CD14-positive monocyte (primary cell): ENCODE data around the gene SPART. TPM values are rescaled to one million over a fixed set of nuclear protein-coding genes. Genes with fewer than 3 reads are reported as not detected.

ENCODE experiments used
- DNase-seq, 3 donors: peaks; one replicate each; pipeline ENCODE4 v3.0.0-alpha.2; 2011 to 2022
- H2AFZ ChIP-seq: 2 replicates; pipeline ENCODE4 v1.6.0; 2012; ENCODE audit warnings: mild to moderate bottlenecking, low read depth, low read length, inconsistent platforms; ENCODE audit not compliant: insufficient read depth, poor library complexity, severe bottlenecking
- H3K27ac ChIP-seq, 2 donors: 1 replicate in 1 of 2; 2 replicates in 1 of 2; pipeline ENCODE4 v1.5.1; 2012 to 2013; ENCODE audit warnings: low read length in 2 of 2, control low read depth in 1 of 2, inconsistent platforms in 1 of 2, low read depth in 1 of 2, mild to moderate bottlenecking in 1 of 2
- H3K27me3 ChIP-seq, 2 donors: one replicate each; pipeline versions ENCODE4 v1.6.0 to v1.6.1; 2011 to 2013; ENCODE audit warnings: low read length in 2 of 2; ENCODE audit not compliant: control insufficient read depth in 2 of 2, insufficient read depth in 2 of 2
- H3K36me3 ChIP-seq, 2 donors: replicated peaks in 1 of 2; 1 replicate in 1 of 2; 2 replicates in 1 of 2; pipeline versions ENCODE4 v1.5.1 to v1.6.1; 2012 to 2013; ENCODE audit warnings: low read length in 2 of 2, control low read depth in 1 of 2, inconsistent platforms in 1 of 2, mild to moderate bottlenecking in 1 of 2; ENCODE audit not compliant: insufficient read depth in 2 of 2, control insufficient read depth in 1 of 2
- H3K4me1 ChIP-seq, 2 donors: 1 replicate in 1 of 2; 2 replicates in 1 of 2; pipeline versions ENCODE4 v1.5.1 to v1.6.1; 2012 to 2013; ENCODE audit warnings: low read length in 2 of 2, control low read depth in 1 of 2, inconsistent platforms in 1 of 2, mild to moderate bottlenecking in 1 of 2, moderate library complexity in 1 of 2; ENCODE audit not compliant: insufficient read depth in 2 of 2, control insufficient read depth in 1 of 2
- H3K4me2 ChIP-seq: replicated peaks from 2 replicates; pipeline ENCODE3; 2012; ENCODE audit warnings: low read length, moderate library complexity, mild to moderate bottlenecking; ENCODE audit not compliant: poor library complexity, severe bottlenecking; ENCODE audit errors: extremely low read depth
- H3K4me3 ChIP-seq, 3 experiments: fragments of 200-600 bp in 1 of 3; sonication (generic) in 1 of 3; replicated peaks in 1 of 3; 1 replicate in 2 of 3; 2 replicates in 1 of 3; pipeline ENCODE4 v1.5.1; 2011 to 2013; ENCODE audit warnings: low read length in 3 of 3, mild to moderate bottlenecking in 3 of 3, control low read depth in 2 of 3, low read depth in 2 of 3, inconsistent platforms in 1 of 3, moderate library complexity in 1 of 3
- H3K79me2 ChIP-seq: 2 replicates; pipeline ENCODE4 v1.6.0; 2012; ENCODE audit warnings: mild to moderate bottlenecking, control low read depth, inconsistent platforms, low read length, moderate library complexity; ENCODE audit not compliant: insufficient read depth
- H3K9ac ChIP-seq: 2 replicates; pipeline ENCODE4 v1.6.0; 2017; ENCODE audit warnings: low read length, mild to moderate bottlenecking; ENCODE audit not compliant: insufficient read depth, poor library complexity, severe bottlenecking
- H3K9me3 ChIP-seq, 2 donors: replicated peaks in 1 of 2; 1 replicate in 1 of 2; 2 replicates in 1 of 2; pipeline versions ENCODE4 v1.5.1 to v1.6.1; 2012 to 2013; ENCODE audit warnings: low read length in 2 of 2, control low read depth in 1 of 2; ENCODE audit not compliant: control insufficient read depth in 1 of 2, insufficient read depth in 1 of 2
- H4K20me1 ChIP-seq: 2 replicates; pipeline ENCODE4 v1.6.0; 2012; ENCODE audit warnings: mild to moderate bottlenecking, low read length, control low read depth, moderate library complexity; ENCODE audit not compliant: insufficient read depth
- H3K27ac Mint-ChIP-seq, 7 donors: one replicate each; pipeline ENCODE4 v1.8.0; 2020; ENCODE audit warnings: mild to moderate bottlenecking in 7 of 7, mixed read lengths in 7 of 7, moderate library complexity in 6 of 7, inconsistent platforms in 2 of 7
- H3K27me3 Mint-ChIP-seq, 3 donors: one replicate each; pipeline ENCODE4 v1.8.0; 2021 to 2022; ENCODE audit warnings: low read depth in 3 of 3, mild to moderate bottlenecking in 3 of 3, mixed read lengths in 3 of 3, moderate library complexity in 3 of 3, inconsistent platforms in 1 of 3
- H3K36me3 Mint-ChIP-seq, 2 donors: one replicate each; pipeline ENCODE4 v1.8.0; 2020; ENCODE audit warnings: mixed read lengths in 2 of 2, inconsistent platforms in 1 of 2, mild to moderate bottlenecking in 1 of 2
- H3K4me1 Mint-ChIP-seq: one replicate; pipeline ENCODE4 v1.8.0; 2020; ENCODE audit warnings: mild to moderate bottlenecking, mixed read lengths
- H3K4me3 Mint-ChIP-seq, 2 donors: one replicate each; pipeline ENCODE4 v1.8.0; 2020; ENCODE audit warnings: mild to moderate bottlenecking in 2 of 2, mixed read lengths in 2 of 2, moderate library complexity in 1 of 2
- H3K9me3 Mint-ChIP-seq, 7 donors: one replicate each; pipeline ENCODE4 v1.8.0; 2020 to 2022; ENCODE audit warnings: mixed read lengths in 7 of 7, mild to moderate bottlenecking in 6 of 7, moderate library complexity in 6 of 7, inconsistent platforms in 2 of 7
- WGBS: methylation state at CpG from one replicate; pipeline ENCODE4 v1.1.5; 2013; ENCODE audit warnings: missing lambda C conversion rate; ENCODE audit not compliant: insufficient coverage; 5-methylcytosine and 5-hydroxymethylcytosine counted together
- intact Hi-C, 2 donors: fragments of 100-400 bp; cut with micrococcal nuclease; formaldehyde crosslinking; loops; one replicate each; pipeline versions ENCODE4 v1.15.0 to v1.15.1; 2023
- polyA plus RNA-seq, 3 donors: library from polyadenylated mRNA; depleted of rRNA in 1 of 3; unstranded in 2 of 3; stranded (reverse) in 1 of 3; fragments of 300-500 nt in 2 of 3; fragments of >200 nt in 1 of 3; fragmentation: Illumina TruSeq in 2 of 3; gene quantifications; 1 replicate in 2 of 3; 2 replicates in 1 of 3; pipeline ENCODE4 v1.2.3, GENCODE V29; 2012 to 2021
- TF ChIP-seq, protein P1 (sequence below): fragments of 200-600 bp; IDR thresholded peaks from one replicate; pipeline ENCODE4 v1.8.0; 2022; ENCODE audit warnings: antibody characterized with exemption, mild to moderate bottlenecking

The SPART gene
- polyA plus RNA-seq, 3 donors, result 24.4 to 37.0 (median 29.8) TPM

DNA sequence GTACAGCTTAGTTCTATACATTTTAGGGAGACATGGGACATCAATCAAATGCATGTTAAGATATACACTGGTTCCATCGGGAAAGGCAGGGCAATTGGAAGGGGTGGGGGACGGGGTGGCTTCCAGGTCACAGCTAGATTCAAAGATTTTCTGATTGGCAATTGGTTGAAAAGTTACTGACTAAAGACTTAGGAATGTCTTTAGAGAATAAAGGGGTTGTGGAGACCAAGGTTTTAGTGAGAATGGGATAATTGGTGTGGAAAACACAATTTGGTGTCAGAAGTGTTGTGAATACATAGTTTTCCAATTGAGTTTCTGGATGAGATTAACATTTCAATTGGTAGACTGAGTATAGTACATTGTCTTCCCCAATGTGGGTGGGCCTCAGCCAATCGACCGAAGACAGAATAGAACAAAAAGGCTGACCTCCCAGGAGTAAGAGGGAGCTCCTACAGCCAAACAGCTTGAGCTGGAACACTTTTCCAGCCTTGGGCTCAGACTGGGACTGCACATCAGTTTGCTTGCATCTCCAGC, 47.6 kb downstream of the SPART start:
- Mint-ChIP-seq H3K4me3 (peak overlapping the region; percentile 98), H3K4me1 (peaks cover 18% of the 10 kb centered on the region), H3K27ac (peak overlapping the region in 3 of 7 donors; percentile 12 to 61 (median 43)), H3K36me3 (peaks cover 6 to 20% of the 10 kb centered on the region in 2 donors), H3K27me3 (peaks cover 18 to 26% (median 18%) of the 10 kb centered on the region in 3 donors), H3K9me3 (no peaks in the 10 kb centered on the region)
- H3K27ac ChIP-seq, result no peak overlapping the region
- peak overlapping the region; percentile 95 for H2AFZ ChIP-seq
- no peaks in the 10 kb centered on the region for H4K20me1 ChIP-seq
- peaks cover 9 to 14% of the 10 kb centered on the region in 2 donors for H3K27me3 ChIP-seq
- H3K4me2 ChIP-seq, result peak overlapping the region; percentile 94
- H3K79me2 ChIP-seq, result no peaks in the 10 kb centered on the region
- no peaks in the 10 kb centered on the region for H3K9me3 ChIP-seq
- no peak overlapping the region for H3K9ac ChIP-seq
- TF ChIP-seq, protein P1, sequence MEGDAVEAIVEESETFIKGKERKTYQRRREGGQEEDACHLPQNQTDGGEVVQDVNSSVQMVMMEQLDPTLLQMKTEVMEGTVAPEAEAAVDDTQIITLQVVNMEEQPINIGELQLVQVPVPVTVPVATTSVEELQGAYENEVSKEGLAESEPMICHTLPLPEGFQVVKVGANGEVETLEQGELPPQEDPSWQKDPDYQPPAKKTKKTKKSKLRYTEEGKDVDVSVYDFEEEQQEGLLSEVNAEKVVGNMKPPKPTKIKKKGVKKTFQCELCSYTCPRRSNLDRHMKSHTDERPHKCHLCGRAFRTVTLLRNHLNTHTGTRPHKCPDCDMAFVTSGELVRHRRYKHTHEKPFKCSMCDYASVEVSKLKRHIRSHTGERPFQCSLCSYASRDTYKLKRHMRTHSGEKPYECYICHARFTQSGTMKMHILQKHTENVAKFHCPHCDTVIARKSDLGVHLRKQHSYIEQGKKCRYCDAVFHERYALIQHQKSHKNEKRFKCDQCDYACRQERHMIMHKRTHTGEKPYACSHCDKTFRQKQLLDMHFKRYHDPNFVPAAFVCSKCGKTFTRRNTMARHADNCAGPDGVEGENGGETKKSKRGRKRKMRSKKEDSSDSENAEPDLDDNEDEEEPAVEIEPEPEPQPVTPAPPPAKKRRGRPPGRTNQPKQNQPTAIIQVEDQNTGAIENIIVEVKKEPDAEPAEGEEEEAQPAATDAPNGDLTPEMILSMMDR, result no peak
- H3K4me3 ChIP-seq, result peak overlapping the region in 1 of 3 experiments; percentile 84
- peaks cover 8 to 11% of the 10 kb centered on the region in 2 donors for H3K36me3 ChIP-seq
- 37% methylated on average over 4 of the region's 4 CpGs for WGBS
- intact Hi-C loops, result no loop called here
- DNase-seq, result no peak
- peaks cover 6 to 7% of the 10 kb centered on the region in 2 donors for H3K4me1 ChIP-seq

DNA sequence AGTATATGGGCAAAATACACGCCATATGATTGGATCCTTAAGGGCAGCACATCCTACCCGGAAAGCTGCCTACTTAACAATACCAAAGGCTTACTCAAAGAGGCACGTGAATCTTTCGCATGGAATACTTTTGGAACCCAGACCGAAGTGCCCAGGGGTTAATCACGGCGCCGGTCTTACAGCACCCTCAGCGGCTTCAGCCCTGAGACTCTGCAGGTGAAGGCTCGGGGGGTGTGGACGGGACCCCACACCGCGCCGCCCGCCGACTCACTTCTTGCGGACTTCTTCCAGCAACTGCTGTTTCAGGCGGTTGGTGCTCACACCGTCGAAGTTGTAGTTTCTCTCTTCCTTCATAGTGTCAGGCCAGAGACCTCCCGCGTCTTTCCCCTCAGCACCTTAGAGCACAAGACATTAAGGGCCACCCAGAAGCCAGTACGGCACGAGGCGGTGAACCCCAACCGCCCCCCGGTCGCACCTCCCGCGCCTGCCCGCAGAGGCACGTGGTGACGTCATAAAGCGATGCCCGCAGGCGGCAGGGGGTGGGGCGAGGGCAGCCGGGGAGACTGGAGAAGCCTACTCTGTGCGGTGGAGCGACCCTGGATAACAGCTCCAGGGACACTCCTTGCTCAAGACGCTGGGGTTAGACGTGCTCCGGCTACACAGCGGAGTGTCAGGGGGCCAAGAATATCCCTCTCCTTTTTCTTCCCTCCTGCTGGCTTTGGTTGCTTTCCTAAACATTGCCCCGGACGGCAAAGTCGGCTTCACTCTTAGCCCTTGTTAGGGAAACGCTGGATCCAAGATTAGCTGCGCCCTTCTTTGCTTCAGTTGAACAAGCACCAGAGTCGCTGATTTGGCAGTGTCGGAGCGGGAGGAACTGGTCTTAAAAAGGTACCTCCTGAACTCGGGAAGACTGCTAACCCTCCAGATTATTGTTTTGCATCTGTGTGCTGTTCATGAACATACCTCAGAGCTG, 48.5 kb downstream of the SPART start, which contains the start of gene CCDC169:
CCDC169 (minus strand) TSS at position 449 of the 973 bp plus-strand sequence; CDS start at position 354, 95 bp downstream.
- H3K9me3 ChIP-seq, result no peaks in the 10 kb centered on the region
- intact Hi-C loops, result no loop called here
- Mint-ChIP-seq H3K27me3 (peaks cover 18 to 26% (median 18%) of the 10 kb centered on the region in 3 donors), H3K27ac (peak within 1 kb of the TSS; percentile 39 to 88 (median 79)), H3K9me3 (no peaks in the 10 kb centered on the region), H3K4me1 (peaks cover 18% of the 10 kb centered on the region), H3K4me3 (peak within 1 kb of the TSS; percentile 98), H3K36me3 (peaks cover 3 to 16% of the 10 kb centered on the region in 2 donors)
- H3K36me3 ChIP-seq, result peaks cover 1 to 4% of the 10 kb centered on the region in 2 donors
- TF ChIP-seq, protein P1, result no peak
- H3K27ac ChIP-seq, result peak within 1 kb of the TSS in 1 of 2 donors; percentile 55
- peak within 1 kb of the TSS; percentile 76 for H3K9ac ChIP-seq
- H2AFZ ChIP-seq, result peak within 1 kb of the TSS; percentile 95
- peak within 1 kb of the TSS; percentile 60 to 84 (median 65) for H3K4me3 ChIP-seq
- peak; percentile 43 to 60 (median 47) for DNase-seq
- H3K4me2 ChIP-seq, result peak within 1 kb of the TSS; percentile 94
- H3K4me1 ChIP-seq, result peaks cover 6 to 7% of the 10 kb centered on the region in 2 donors
- WGBS, result under 1% methylated on average over 49 of the region's 53 CpGs
- no peaks in the 10 kb centered on the region for H3K79me2 ChIP-seq
- peaks cover 9 to 14% of the 10 kb centered on the region in 2 donors for H3K27me3 ChIP-seq
- no peaks in the 10 kb centered on the region for H4K20me1 ChIP-seq
